GM12892 (cell line): ENCODE results near the gene POLN.

Experiments used
- POLR2A ChIP-seq: IDR thresholded peaks from 2 replicates; pipeline ENCODE4 v1.6.1; 2011; ENCODE audit warnings: low read depth, low read length, control low read depth
- POLR2AphosphoS5 ChIP-seq: IDR thresholded peaks from 2 replicates; pipeline ENCODE4 v1.6.1; 2011; ENCODE audit warnings: low read depth, low read length, control low read depth

DNA sequence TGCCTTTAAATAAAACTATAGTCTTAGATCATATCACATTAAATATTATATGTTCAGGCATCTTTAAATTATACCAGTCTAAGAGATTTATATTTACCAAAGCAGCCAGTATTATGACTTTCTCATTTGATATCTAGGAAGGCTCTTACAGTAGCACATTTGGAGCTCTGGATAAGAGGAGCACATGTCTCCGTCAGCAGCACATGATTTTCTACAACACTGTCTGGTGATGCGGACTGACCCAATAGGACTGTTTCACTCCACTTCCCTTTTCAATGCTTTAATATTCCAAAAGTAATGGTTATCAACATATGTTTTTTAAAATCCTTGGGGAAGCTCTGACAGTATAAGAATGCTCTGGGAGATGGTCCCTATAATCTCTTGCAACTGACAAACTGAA lies 61.5 kb downstream of the POLN start:
- TF ChIP-seq POLR2AphosphoS5 (no peak), POLR2A (no peak)
